Endothelial cell (in vitro differentiated cells): ENCODE data around the gene DUOXA2. TPM values are rescaled to one million over a fixed set of nuclear protein-coding genes. Genes with fewer than 3 reads are reported as not detected.

ENCODE experiments used
- DNase-seq: peaks from one replicate; pipeline ENCODE4 v3.0.0; 2021; ENCODE audit warnings: low spot score
- H3K27ac Mint-ChIP-seq: one replicate; pipeline ENCODE4 v1.8.0; 2021; ENCODE audit warnings: mixed read lengths, inconsistent platforms; ENCODE audit not compliant: unreplicated experiment
- H3K27me3 Mint-ChIP-seq: one replicate; pipeline ENCODE4 v1.8.0; 2021; ENCODE audit warnings: mild to moderate bottlenecking, moderate library complexity, mixed read lengths, inconsistent platforms; ENCODE audit not compliant: unreplicated experiment
- H3K36me3 Mint-ChIP-seq: one replicate; pipeline ENCODE4 v1.8.0; 2021; ENCODE audit warnings: mild to moderate bottlenecking, low read depth, mixed read lengths, inconsistent platforms; ENCODE audit not compliant: unreplicated experiment
- H3K4me1 Mint-ChIP-seq: one replicate; pipeline ENCODE4 v1.8.0; 2021; ENCODE audit warnings: mild to moderate bottlenecking, mixed read lengths, inconsistent platforms; ENCODE audit not compliant: unreplicated experiment
- H3K4me3 Mint-ChIP-seq: one replicate; pipeline ENCODE4 v1.8.0; 2021; ENCODE audit warnings: mild to moderate bottlenecking, mixed read lengths, inconsistent platforms; ENCODE audit not compliant: unreplicated experiment
- H3K9me3 Mint-ChIP-seq: one replicate; pipeline ENCODE4 v1.8.0; 2021; ENCODE audit warnings: mixed read lengths, inconsistent platforms; ENCODE audit not compliant: unreplicated experiment
- CTCF ChIP-seq: fragments of 200-600 bp; sonication (generic); IDR thresholded peaks from one replicate; pipeline ENCODE4 v1.5.0; 2021; ENCODE audit warnings: antibody characterized with exemption; ENCODE audit not compliant: unreplicated experiment
- total RNA-seq: library from RNA; stranded (reverse); fragmentation: NEBNext Ultra II Directional; extraction: Animal tissue kit (Norgen Biotek cat#: 25700); gene quantifications from one replicate; pipeline ENCODE4 v1.2.1, GENCODE V29; 2021; ENCODE audit not compliant: unreplicated experiment

Gene DUOXA2
- total RNA-seq, 1 donor from 2014 or later: not detected

GRCh38 chr15:45089712-45090373 is 24.3 kb upstream of the DUOXA2 start:
- Mint-ChIP-seq H3K27ac (no peak overlapping the region), H3K27me3 (peaks cover 10% of the 10 kb centered on the region), H3K36me3 (peaks cover 5% of the 10 kb centered on the region), H3K9me3 (no peaks in the 10 kb centered on the region), H3K4me1 (peaks cover 11% of the 10 kb centered on the region), H3K4me3 (no peak overlapping the region)
- no peak for TF ChIP-seq CTCF
- DNase-seq: no peak

- no peak for DNase-seq
- peaks cover 5% of the 10 kb centered on the region for H3K36me3 Mint-ChIP-seq
- TF ChIP-seq CTCF: no peak
- peaks cover 11% of the 10 kb centered on the region for H3K4me1 Mint-ChIP-seq
- no peaks in the 10 kb centered on the region for H3K9me3 Mint-ChIP-seq
- no peak overlapping the region for H3K4me3 Mint-ChIP-seq
- peaks cover 10% of the 10 kb centered on the region for H3K27me3 Mint-ChIP-seq
- H3K27ac Mint-ChIP-seq: no peak overlapping the region
Observed at GRCh38 chr15:45091161-45091560, 23.0 kb upstream of the DUOXA2 start.

GRCh38 chr15:45091576-45091975 is 22.6 kb upstream of the DUOXA2 start:
- Mint-ChIP-seq H3K27me3 (peaks cover 10% of the 10 kb centered on the region), H3K9me3 (no peaks in the 10 kb centered on the region), H3K36me3 (peaks cover 5% of the 10 kb centered on the region), H3K27ac (no peak overlapping the region), H3K4me3 (no peak overlapping the region), H3K4me1 (peaks cover 11% of the 10 kb centered on the region)
- DNase-seq: no peak
- no peak for TF ChIP-seq CTCF

- Mint-ChIP-seq H3K4me1 (peaks cover 11% of the 10 kb centered on the region), H3K9me3 (no peaks in the 10 kb centered on the region), H3K27ac (no peak overlapping the region), H3K4me3 (no peak overlapping the region), H3K36me3 (peaks cover 5% of the 10 kb centered on the region), H3K27me3 (peaks cover 10% of the 10 kb centered on the region)
- no peak for TF ChIP-seq CTCF
- DNase-seq: no peak
Observed at GRCh38 chr15:45093013-45093412, 21.1 kb upstream of the DUOXA2 start.

- Mint-ChIP-seq H3K4me1 (peaks cover 7% of the 10 kb centered on the region), H3K9me3 (no peaks in the 10 kb centered on the region), H3K27me3 (peaks cover 14% of the 10 kb centered on the region), H3K36me3 (peaks cover 5% of the 10 kb centered on the region), H3K4me3 (no peak overlapping the region), H3K27ac (no peak overlapping the region)
- no peak for DNase-seq
- TF ChIP-seq CTCF: no peak
Observed at GRCh38 chr15:45093622-45094357, 20.3 kb upstream of the DUOXA2 start.
